Calu3 (cell line): ENCODE results near the gene OLIG2. TPM values are rescaled to one million over a fixed set of nuclear protein-coding genes. Genes with fewer than 3 reads are reported as not detected.

Experiments used
- BruUV-seq: library from RNA; stranded (reverse); fragments of 400-500 nt; replicated peaks from 2 replicates; lab custom pipeline; 2021; lab: Mats Ljungman, UMichigan
- CTCF ChIA-PET: fragments of 300-600 bp; sonication (Branson Sonifier 250); formaldehyde crosslinking; loops from one replicate; lab custom pipeline; 2022; ENCODE audit warnings: antibody characterized with exemption; lab: Charles Lee
- DNase-seq: peaks from one replicate; pipeline ENCODE4 v3.0.0; 2022
- H3K27ac Mint-ChIP-seq: one replicate; pipeline ENCODE4 v1.8.0; 2022; ENCODE audit warnings: mixed read lengths; ENCODE audit not compliant: unreplicated experiment
- H3K27me3 Mint-ChIP-seq: one replicate; pipeline ENCODE4 v1.8.0; 2022; ENCODE audit warnings: mixed read lengths; ENCODE audit not compliant: unreplicated experiment
- H3K36me3 Mint-ChIP-seq: one replicate; pipeline ENCODE4 v1.8.0; 2022; ENCODE audit warnings: mild to moderate bottlenecking, moderate library complexity, mixed read lengths; ENCODE audit not compliant: insufficient read depth, unreplicated experiment
- H3K4me1 Mint-ChIP-seq: one replicate; pipeline ENCODE4 v1.8.0; 2022; ENCODE audit warnings: mild to moderate bottlenecking, low read depth, mixed read lengths; ENCODE audit not compliant: unreplicated experiment
- H3K4me3 Mint-ChIP-seq: one replicate; pipeline ENCODE4 v1.8.0; 2022; ENCODE audit warnings: mild to moderate bottlenecking, low read depth, moderate library complexity, mixed read lengths; ENCODE audit not compliant: unreplicated experiment
- H3K9me3 Mint-ChIP-seq: one replicate; pipeline ENCODE4 v1.8.0; 2022; ENCODE audit warnings: low read depth, mixed read lengths; ENCODE audit not compliant: unreplicated experiment
- CTCF ChIP-seq: fragments of 200-600 bp; IDR thresholded peaks from one replicate; pipeline ENCODE4 v1.8.0; 2022; ENCODE audit warnings: antibody characterized with exemption; ENCODE audit not compliant: unreplicated experiment
- intact Hi-C: fragments of 100-400 bp; cut with micrococcal nuclease; formaldehyde crosslinking; loops from one replicate; pipeline ENCODE4 v1.10.0; 2022; ENCODE audit not compliant: unreplicated experiment
- total RNA-seq: library from RNA; stranded (reverse); gene quantifications from 2 replicates; pipeline ENCODE4 v1.2.3, GENCODE V29; 2022

Gene OLIG2
- total RNA-seq, 1 experiment from 2014 or later, result not detected

GRCh38 chr21:33028773-33029384, 3.1 kb downstream of the OLIG2 start:
- intact Hi-C loops, result no loop called here
- no peak overlapping the region for H3K27ac Mint-ChIP-seq
- H3K36me3 Mint-ChIP-seq, result no peaks in the 10 kb centered on the region
- no peak for TF ChIP-seq CTCF
- peaks cover 81% of the 10 kb centered on the region for H3K27me3 Mint-ChIP-seq
- H3K4me3 Mint-ChIP-seq, result no peak overlapping the region
- CTCF ChIA-PET, result no interaction called here
- no TSS peak for BruUV-seq
- H3K4me1 Mint-ChIP-seq, result no peaks in the 10 kb centered on the region
- H3K9me3 Mint-ChIP-seq, result no peaks in the 10 kb centered on the region
- no peak for DNase-seq

DNA sequence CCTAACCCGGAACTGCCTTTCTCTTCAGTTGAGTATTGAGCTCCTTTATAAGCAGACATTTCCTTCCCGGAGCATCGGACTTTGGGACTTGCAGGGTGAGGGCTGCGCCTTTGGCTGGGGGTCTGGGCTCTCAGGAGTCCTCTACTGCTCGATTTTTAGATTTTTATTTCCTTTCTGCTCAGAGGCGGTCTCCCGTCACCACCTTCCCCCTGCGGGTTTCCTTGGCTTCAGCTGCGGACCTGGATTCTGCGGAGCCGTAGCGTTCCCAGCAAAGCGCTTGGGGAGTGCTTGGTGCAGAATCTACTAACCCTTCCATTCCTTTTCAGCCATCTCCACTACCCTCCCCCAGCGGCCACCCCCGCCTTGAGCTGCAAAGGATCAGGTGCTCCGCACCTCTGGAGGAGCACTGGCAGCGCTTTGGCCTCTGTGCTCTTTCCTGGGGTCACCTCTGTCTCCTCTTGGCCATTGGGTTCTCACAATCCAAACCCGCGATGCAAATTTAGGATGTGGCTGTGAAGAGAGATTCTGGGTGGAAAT, 3.7 kb downstream of the OLIG2 start:
- Mint-ChIP-seq H3K4me3 (no peak overlapping the region), H3K27ac (no peak overlapping the region), H3K9me3 (no peaks in the 10 kb centered on the region), H3K4me1 (no peaks in the 10 kb centered on the region), H3K36me3 (no peaks in the 10 kb centered on the region), H3K27me3 (peaks cover 81% of the 10 kb centered on the region)
- DNase-seq, result no peak
- no peak for TF ChIP-seq CTCF
- intact Hi-C loops, result no loop called here
- CTCF ChIA-PET, result no interaction called here
- no TSS peak for BruUV-seq

DNA sequence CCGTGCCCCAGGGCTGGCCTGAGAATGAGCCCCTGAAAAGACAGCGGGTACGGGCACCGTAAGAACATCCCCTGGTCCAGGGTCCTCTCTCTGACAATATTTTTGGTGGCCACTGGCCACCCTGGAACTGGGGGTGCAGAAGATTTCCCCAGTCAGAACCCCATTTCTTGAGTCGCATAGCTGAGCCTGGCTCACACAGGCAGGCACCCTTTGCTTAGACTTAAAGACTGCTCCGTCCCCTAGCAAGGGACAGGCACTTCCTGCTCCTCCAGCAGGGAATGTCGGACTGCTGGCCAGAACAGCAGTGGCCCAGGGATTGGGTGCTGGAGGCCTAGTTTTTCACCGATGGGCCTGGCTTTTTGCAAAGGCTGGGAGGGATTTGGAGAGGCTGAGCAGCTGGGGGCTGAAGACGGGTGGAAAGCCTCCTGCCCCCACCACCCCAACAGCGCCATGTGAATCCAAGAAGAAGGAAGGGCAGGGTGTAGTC, 4.3 kb downstream of the OLIG2 start:
- BruUV-seq, result no TSS peak
- Mint-ChIP-seq H3K4me1 (no peaks in the 10 kb centered on the region), H3K36me3 (no peaks in the 10 kb centered on the region), H3K27ac (no peak overlapping the region), H3K4me3 (no peak overlapping the region), H3K27me3 (peaks cover 82% of the 10 kb centered on the region), H3K9me3 (no peaks in the 10 kb centered on the region)
- CTCF ChIA-PET, result no interaction called here
- intact Hi-C loops, result no loop called here
- no peak for DNase-seq
- no peak for TF ChIP-seq CTCF

GRCh38 chr21:33030633-33031032, 4.9 kb downstream of the OLIG2 start:
- Mint-ChIP-seq H3K9me3 (no peaks in the 10 kb centered on the region), H3K4me3 (no peak overlapping the region), H3K4me1 (no peaks in the 10 kb centered on the region), H3K36me3 (no peaks in the 10 kb centered on the region), H3K27ac (no peak overlapping the region), H3K27me3 (peaks cover 83% of the 10 kb centered on the region)
- no peak for TF ChIP-seq CTCF
- CTCF ChIA-PET, result no interaction called here
- DNase-seq, result no peak
- BruUV-seq, result no TSS peak
- intact Hi-C loops, result no loop called here
